H9 (cell line): ENCODE measurements around the gene MBP. TPM values are rescaled to one million over a fixed set of nuclear protein-coding genes. Genes with fewer than 3 reads are reported as not detected.

Experiments used
- DNase-seq: peaks from one replicate; pipeline ENCODE4 v3.0.0-alpha.2; 2017
- H2AFZ ChIP-seq: one replicate; pipeline ENCODE4 v1.6.1; 2013; ENCODE audit warnings: mild to moderate bottlenecking, low read length, control low read depth, moderate library complexity
- H2AK5ac ChIP-seq: 2 replicates; pipeline ENCODE4 v1.6.1; 2013; ENCODE audit warnings: low read length, control low read depth, mixed read lengths; ENCODE audit not compliant: insufficient read length
- H2BK120ac ChIP-seq: one replicate; pipeline ENCODE4 v1.6.1; 2013; ENCODE audit warnings: low read depth, mild to moderate bottlenecking, low read length, control low read depth, inconsistent platforms; ENCODE audit not compliant: poor library complexity, severe bottlenecking
- H2BK12ac ChIP-seq: 2 replicates; pipeline ENCODE4 v1.6.1; 2013; ENCODE audit warnings: low read length, control low read depth, mixed read lengths, low read depth; ENCODE audit not compliant: insufficient read length
- H2BK15ac ChIP-seq: 2 replicates; pipeline ENCODE4 v1.6.1; 2013; ENCODE audit warnings: low read depth, low read length, control low read depth
- H2BK20ac ChIP-seq: one replicate; pipeline ENCODE4 v1.6.1; 2013; ENCODE audit warnings: low read depth, mild to moderate bottlenecking, low read length, control low read depth, inconsistent platforms; ENCODE audit not compliant: poor library complexity, severe bottlenecking
- H2BK5ac ChIP-seq: 2 replicates; pipeline ENCODE4 v1.6.1; 2013; ENCODE audit warnings: low read length, control low read depth, mixed read lengths; ENCODE audit not compliant: insufficient read length
- H3K14ac ChIP-seq: 2 replicates; pipeline ENCODE4 v1.6.1; 2013; ENCODE audit warnings: low read length, control low read depth; ENCODE audit not compliant: insufficient read depth
- H3K18ac ChIP-seq: 2 replicates; pipeline ENCODE4 v1.6.1; 2013; ENCODE audit warnings: low read depth, mild to moderate bottlenecking, mixed read lengths, low read length, control low read depth; ENCODE audit not compliant: insufficient read length
- H3K23ac ChIP-seq: 2 replicates; pipeline ENCODE4 v1.6.1; 2013; ENCODE audit warnings: low read length, control low read depth, mixed read lengths, low read depth; ENCODE audit not compliant: insufficient read length
- H3K23me2 ChIP-seq: 2 replicates; pipeline ENCODE4 v1.6.1; 2013; ENCODE audit warnings: low read depth, mild to moderate bottlenecking, mixed read lengths, low read length, control low read depth; ENCODE audit not compliant: insufficient read length, poor library complexity, severe bottlenecking
- H3K27ac ChIP-seq: 2 replicates; pipeline ENCODE4 v1.5.1; 2013; ENCODE audit warnings: low read length, control low read depth, mixed read lengths, low read depth; ENCODE audit not compliant: insufficient read length
- H3K27me3 ChIP-seq: 2 replicates; pipeline ENCODE4 v1.6.1; 2013; ENCODE audit warnings: low read length, control low read depth, inconsistent platforms; ENCODE audit not compliant: insufficient read depth
- H3K4ac ChIP-seq: 2 replicates; pipeline ENCODE4 v1.6.1; 2013; ENCODE audit warnings: low read depth, mild to moderate bottlenecking, control low read depth, inconsistent platforms, low read length, moderate library complexity
- H3K4me1 ChIP-seq: 2 replicates; pipeline ENCODE4 v1.6.1; 2013; ENCODE audit warnings: low read length, control low read depth, inconsistent platforms; ENCODE audit not compliant: insufficient read depth
- H3K4me2 ChIP-seq: 2 replicates; pipeline ENCODE4 v1.6.1; 2013; ENCODE audit warnings: low read length, control low read depth, mixed read lengths; ENCODE audit not compliant: insufficient read length, insufficient read depth
- H3K56ac ChIP-seq: 2 replicates; pipeline ENCODE4 v1.6.1; 2013; ENCODE audit warnings: low read depth, mild to moderate bottlenecking, mixed read lengths, low read length, control low read depth; ENCODE audit not compliant: insufficient read length
- H3K79me1 ChIP-seq: 2 replicates; pipeline ENCODE4 v1.6.1; 2013; ENCODE audit warnings: low read depth, mild to moderate bottlenecking, moderate library complexity, low read length, control low read depth, inconsistent platforms; ENCODE audit not compliant: insufficient read depth, poor library complexity, severe bottlenecking
- H3K79me2 ChIP-seq: 2 replicates; pipeline ENCODE4 v1.6.1; 2013; ENCODE audit warnings: low read length, control low read depth, inconsistent platforms; ENCODE audit not compliant: insufficient read depth
- H3K9ac ChIP-seq: 2 replicates; pipeline ENCODE4 v1.6.1; 2013; ENCODE audit warnings: low read length, control low read depth, mixed read lengths; ENCODE audit not compliant: insufficient read length; ENCODE audit errors: extremely low read depth
- H3K9me3 ChIP-seq: one replicate; pipeline ENCODE4 v1.6.1; 2013; ENCODE audit warnings: low read depth, low read length, inconsistent platforms; ENCODE audit not compliant: control insufficient read depth
- H3T11ph ChIP-seq: one replicate; pipeline ENCODE4 v1.6.1; 2013; ENCODE audit warnings: mild to moderate bottlenecking, low read length, control low read depth, inconsistent platforms
- H4K20me1 ChIP-seq: one replicate; pipeline ENCODE4 v1.6.1; 2013; ENCODE audit not compliant: control insufficient read depth, insufficient read length, insufficient read depth
- H4K5ac ChIP-seq: 2 replicates; pipeline ENCODE4 v1.6.1; 2013; ENCODE audit warnings: low read depth, mild to moderate bottlenecking, mixed read lengths, low read length, control low read depth; ENCODE audit not compliant: insufficient read length
- H4K8ac ChIP-seq: replicated peaks from 2 replicates; pipeline ENCODE4 v1.6.1; 2013; ENCODE audit warnings: low read length, control low read depth, mixed read lengths, low read depth; ENCODE audit not compliant: insufficient read length
- H4K91ac ChIP-seq: 2 replicates; pipeline ENCODE4 v1.6.1; 2013; ENCODE audit warnings: low read depth, mild to moderate bottlenecking, moderate library complexity, mixed read lengths, low read length, control low read depth; ENCODE audit not compliant: insufficient read length
- H3K27ac Mint-ChIP-seq, 3 experiments: 2 replicates in 2 of 3; 3 replicates in 1 of 3; pipeline ENCODE4 v1.8.0; 2020 to 2021; ENCODE audit warnings: mixed read lengths in 3 of 3, mild to moderate bottlenecking in 1 of 3, moderate library complexity in 1 of 3
- H3K27me3 Mint-ChIP-seq: 2 replicates; pipeline ENCODE4 v1.8.0; 2021; ENCODE audit warnings: low read depth, mild to moderate bottlenecking, moderate library complexity, mixed read lengths
- H3K36me3 Mint-ChIP-seq, 3 experiments: 2 replicates in 2 of 3; 3 replicates in 1 of 3; pipeline ENCODE4 v1.8.0; 2020 to 2021; ENCODE audit warnings: low read depth in 3 of 3, mixed read lengths in 3 of 3; ENCODE audit not compliant: insufficient read depth in 1 of 3
- H3K4me1 Mint-ChIP-seq, 2 experiments: 2 replicates each; pipeline ENCODE4 v1.8.0; 2020; ENCODE audit warnings: mixed read lengths in 2 of 2
- H3K4me3 Mint-ChIP-seq, 2 experiments: 2 replicates in 1 of 2; 3 replicates in 1 of 2; pipeline ENCODE4 v1.8.0; 2020 to 2021; ENCODE audit warnings: mild to moderate bottlenecking in 2 of 2, mixed read lengths in 2 of 2, moderate library complexity in 1 of 2
- H3K9me3 Mint-ChIP-seq, 2 experiments: 2 replicates in 1 of 2; 3 replicates in 1 of 2; pipeline ENCODE4 v1.8.0; 2020; ENCODE audit warnings: mild to moderate bottlenecking in 2 of 2, mixed read lengths in 2 of 2, moderate library complexity in 1 of 2
- CTCF ChIP-seq: fragments of 200-600 bp; sonication (generic); conservative IDR thresholded peaks from 3 replicates; pipeline ENCODE4 v1.8.0; 2021; ENCODE audit warnings: antibody characterized with exemption, mild to moderate bottlenecking
- WGBS: extraction: QIAGEN DNeasy Blood & Tissue Kit; methylation state at CpG from one replicate; pipeline ENCODE4 v1.1.7; 2013; ENCODE audit warnings: missing lambda C conversion rate, low lambda C conversion rate, mixed read lengths; ENCODE audit not compliant: insufficient read length; ENCODE audit errors: extremely low coverage; 5-methylcytosine and 5-hydroxymethylcytosine counted together
- total RNA-seq: library from RNA; stranded (reverse); gene quantifications from 2 replicates; pipeline ENCODE4 v1.2.1, GENCODE V29; 2021

Gene MBP
- total RNA-seq, 1 experiment from 2014 or later, result 8.6 TPM

DNA sequence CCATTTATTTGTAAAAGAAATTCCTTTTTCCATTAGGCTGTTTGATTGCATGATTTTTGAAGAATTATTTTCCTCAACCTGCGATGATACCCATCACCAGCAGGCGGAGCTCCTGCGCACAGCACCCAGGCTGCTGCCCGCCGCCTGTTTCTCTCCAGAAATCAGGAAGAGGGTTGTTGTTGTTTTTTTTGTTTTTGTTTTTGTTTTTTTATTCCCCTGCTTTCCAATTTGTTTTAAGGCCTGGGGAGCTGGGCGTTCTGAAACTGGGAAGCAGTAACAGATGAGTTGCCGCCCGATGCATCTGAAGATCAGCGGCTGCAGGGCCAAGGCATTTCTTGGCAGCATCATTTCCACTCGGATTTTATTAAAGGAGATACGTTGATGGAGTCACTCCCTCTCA, 132.1 kb downstream of the MBP start:
- Histone ChIP-seq H2AK5ac (no peak overlapping the region), H3K23me2 (no peaks in the 10 kb centered on the region)
- WGBS, result no CpG with 5 or more reads among the region's 11 CpGs

More for the DNA sequence above, 132.1 kb downstream of the MBP start:
- Histone ChIP-seq H3K79me1 (no peaks in the 10 kb centered on the region), H4K8ac (no peak overlapping the region), H4K5ac (no peak overlapping the region), H2BK5ac (no peak overlapping the region), H4K91ac (no peak overlapping the region), H2AFZ (no peak overlapping the region), H3K14ac (no peak overlapping the region), H3K4ac (no peak overlapping the region), H3K27me3 (no peaks in the 10 kb centered on the region), H3T11ph (no peak overlapping the region), H3K4me2 (no peak overlapping the region), H2BK15ac (no peak overlapping the region), H3K56ac (no peak overlapping the region), H3K27ac (no peak overlapping the region), H2BK20ac (no peak overlapping the region), H3K4me1 (no peaks in the 10 kb centered on the region), H3K9me3 (no peaks in the 10 kb centered on the region), H3K79me2 (no peaks in the 10 kb centered on the region), H3K18ac (no peak overlapping the region), H4K20me1 (no peaks in the 10 kb centered on the region), H2BK120ac (no peak overlapping the region), H3K23ac (no peak overlapping the region), H2BK12ac (no peak overlapping the region), H3K9ac (no peak overlapping the region)
- peaks cover 12 to 17% of the 10 kb centered on the region in 2 experiments for H3K4me1 Mint-ChIP-seq
- TF ChIP-seq CTCF, result peak; percentile 98
- peak; percentile 40 for DNase-seq
- H3K27ac Mint-ChIP-seq, result no peak overlapping the region
- no peak overlapping the region for H3K4me3 Mint-ChIP-seq
- no peaks in the 10 kb centered on the region for H3K9me3 Mint-ChIP-seq
- H3K36me3 Mint-ChIP-seq, result no peaks in the 10 kb centered on the region; a peak in 1 of 7 replicates
- no peaks in the 10 kb centered on the region; the same call in none of the 2 replicates for H3K27me3 Mint-ChIP-seq
